ENCODE data around the gene SH3RF3.

GRCh38 chr2:109375656-109376055 is 246.7 kb downstream of the SH3RF3 start:
- TF ChIP-seq POLR2AphosphoS5 (IDR thresholded peaks at IDR 0.05; ENCODE audit: insufficient read depth in 1 of 2, low read depth in 1 of 2), result no peak
- no peak for TF ChIP-seq CTCF (IDR thresholded peaks at IDR 0.05)
- no peak for TF ChIP-seq POLR2A (IDR thresholded peaks at IDR 0.05)

Data from vagina (tissue), 2 donors.